HCT116 (cell line): ENCODE measurements around the gene TRIM14.

Experiments
- ATF3 ChIP-seq: IDR thresholded peaks from 2 replicates; pipeline ENCODE4 v1.6.1; 2012
- CEBPB ChIP-seq: IDR thresholded peaks from 2 replicates; pipeline ENCODE4 v1.6.1; 2012; ENCODE audit warnings: low read depth
- CTCF ChIP-seq, 3 experiments: fragments of 200-600 bp in 1 of 3; sonication (generic) in 1 of 3; IDR thresholded peaks in 2 of 3; conservative IDR thresholded peaks in 1 of 3; 2 replicates each; pipeline ENCODE4 v1.5.1; 2012 to 2017; ENCODE audit warnings: low read depth in 2 of 3, low read length in 2 of 3, antibody characterized with exemption in 1 of 3, borderline replicate concordance in 1 of 3, control low read depth in 1 of 3, mild to moderate bottlenecking in 1 of 3, mixed read lengths in 1 of 3, mixed run types in 1 of 3, moderate library complexity in 1 of 3; ENCODE audit not compliant: insufficient read depth in 1 of 3
- EGR1 ChIP-seq: IDR thresholded peaks from 2 replicates; pipeline ENCODE4 v1.6.1; 2012; ENCODE audit warnings: low read depth
- EZH2 ChIP-seq: fragments of 200-600 bp; sonication (generic); IDR thresholded peaks from 2 replicates; pipeline ENCODE4 v1.6.1; 2017; ENCODE audit warnings: antibody characterized with exemption, mixed run types
- MAX ChIP-seq: IDR thresholded peaks from 2 replicates; pipeline ENCODE4 v1.6.1; 2012
- POLR2A ChIP-seq: IDR thresholded peaks from 2 replicates; pipeline ENCODE4 v1.7.0; 2011; ENCODE audit warnings: borderline replicate concordance; ENCODE audit not compliant: insufficient read depth, insufficient read length; ENCODE audit errors: extremely low read depth
- POLR2AphosphoS5 ChIP-seq: IDR thresholded peaks from 2 replicates; pipeline ENCODE4 v1.6.1; 2011; ENCODE audit warnings: mild to moderate bottlenecking, low read depth, low read length, moderate library complexity
- SRF ChIP-seq: IDR thresholded peaks from 2 replicates; pipeline ENCODE4 v1.6.1; 2012; ENCODE audit warnings: low read depth
- YY1 ChIP-seq: IDR thresholded peaks from 2 replicates; pipeline ENCODE4 v1.6.1; 2011; ENCODE audit warnings: low read length, low read depth, moderate library complexity, mild to moderate bottlenecking; ENCODE audit not compliant: insufficient replicate concordance; ENCODE audit errors: extremely low read depth
- ZFX ChIP-seq: fragments of 450-650 bp; IDR thresholded peaks from 2 replicates; pipeline ENCODE4 v1.6.1; 2017

DNA sequence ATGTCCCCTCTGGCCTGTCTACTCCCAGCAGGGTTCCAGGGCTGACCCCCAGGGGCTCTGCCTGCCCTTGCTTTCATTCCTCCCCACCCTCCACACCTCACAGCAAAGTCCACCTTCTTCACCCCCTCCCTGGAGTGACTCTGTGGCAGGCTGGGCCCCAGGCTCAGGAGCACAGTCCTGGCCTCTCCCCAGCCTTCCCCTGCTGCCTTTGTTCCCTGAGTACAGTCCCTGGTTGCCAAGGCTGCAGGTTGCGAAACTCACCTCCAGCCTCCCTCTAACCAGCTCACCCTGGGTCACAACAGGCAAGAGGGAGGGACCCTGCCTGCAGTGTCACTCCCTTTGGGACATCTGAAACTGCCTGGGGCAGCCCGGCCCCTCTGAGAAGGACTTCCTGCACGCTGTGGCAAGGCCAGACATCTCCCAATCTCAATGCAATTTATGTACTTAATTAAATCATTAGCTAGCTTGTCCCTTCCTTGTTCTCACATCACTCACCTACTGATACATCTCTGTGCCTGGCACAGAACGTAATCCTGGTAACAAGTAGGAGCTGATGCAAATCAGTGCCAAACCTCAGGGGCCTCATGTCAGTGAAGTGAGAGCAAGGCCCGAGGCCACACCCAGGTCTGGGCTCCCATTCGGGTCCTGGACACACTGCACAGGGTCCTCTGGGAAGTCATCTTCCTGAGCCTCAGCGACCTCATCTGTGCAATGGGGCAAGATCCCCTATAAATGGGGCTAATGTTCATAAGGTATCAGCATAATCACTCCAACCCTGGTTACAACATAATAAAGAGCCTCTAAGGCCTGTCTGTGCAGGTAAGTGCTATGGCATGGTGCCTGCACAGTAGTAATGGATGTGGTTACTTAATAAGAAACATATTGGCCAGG, 27.3 kb upstream of the TRIM14 start:
- no peak for TF ChIP-seq MAX
- no peak for TF ChIP-seq EZH2
- no peak for TF ChIP-seq ZFX
- TF ChIP-seq CEBPB = peak; percentile 97
- TF ChIP-seq POLR2A = no peak
- TF ChIP-seq YY1 = no peak
- TF ChIP-seq CTCF (IDR thresholded peaks at IDR 0.05 in 2 of 3, conservative IDR thresholded peaks at IDR 0.05 in 1 of 3; ENCODE audit: borderline replicate concordance in 1 of 3, insufficient read depth in 1 of 3, low read depth in 2 of 3, low read length in 2 of 3) = no peak
- no peak for TF ChIP-seq POLR2AphosphoS5
- TF ChIP-seq ATF3 = no peak
- no peak for TF ChIP-seq EGR1
- no peak for TF ChIP-seq SRF
